ENCODE results near the gene PRPF40B.

Gene PRPF40B

DNA sequence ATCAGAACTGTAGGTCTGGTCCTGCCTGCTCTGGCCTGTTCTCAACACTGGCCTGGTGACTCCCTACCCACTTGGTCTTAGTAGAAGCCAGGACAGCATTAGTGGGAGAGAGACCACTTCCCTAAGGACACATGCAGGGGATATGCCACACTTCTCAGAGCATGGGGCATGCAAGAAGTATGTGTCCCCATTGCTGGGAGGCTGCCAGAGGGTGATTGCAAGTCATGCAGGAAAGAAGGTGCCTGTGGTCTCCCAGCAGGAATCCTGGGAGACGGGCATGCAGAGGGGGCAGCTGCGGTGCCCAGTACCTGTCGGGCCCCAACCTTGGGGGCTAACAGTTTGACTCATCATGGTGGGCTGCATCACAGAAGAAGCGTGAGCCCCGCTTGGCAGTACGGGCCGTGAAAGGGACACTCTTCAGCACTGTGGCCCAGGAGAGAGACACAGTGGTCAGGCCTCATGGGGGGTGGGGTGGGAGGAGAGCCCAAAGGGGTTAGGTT lies 23.0 kb downstream of the PRPF40B start:
- TF ChIP-seq ZFX (IDR thresholded peaks at IDR 0.05) = no peak
- TF ChIP-seq, protein P1, sequence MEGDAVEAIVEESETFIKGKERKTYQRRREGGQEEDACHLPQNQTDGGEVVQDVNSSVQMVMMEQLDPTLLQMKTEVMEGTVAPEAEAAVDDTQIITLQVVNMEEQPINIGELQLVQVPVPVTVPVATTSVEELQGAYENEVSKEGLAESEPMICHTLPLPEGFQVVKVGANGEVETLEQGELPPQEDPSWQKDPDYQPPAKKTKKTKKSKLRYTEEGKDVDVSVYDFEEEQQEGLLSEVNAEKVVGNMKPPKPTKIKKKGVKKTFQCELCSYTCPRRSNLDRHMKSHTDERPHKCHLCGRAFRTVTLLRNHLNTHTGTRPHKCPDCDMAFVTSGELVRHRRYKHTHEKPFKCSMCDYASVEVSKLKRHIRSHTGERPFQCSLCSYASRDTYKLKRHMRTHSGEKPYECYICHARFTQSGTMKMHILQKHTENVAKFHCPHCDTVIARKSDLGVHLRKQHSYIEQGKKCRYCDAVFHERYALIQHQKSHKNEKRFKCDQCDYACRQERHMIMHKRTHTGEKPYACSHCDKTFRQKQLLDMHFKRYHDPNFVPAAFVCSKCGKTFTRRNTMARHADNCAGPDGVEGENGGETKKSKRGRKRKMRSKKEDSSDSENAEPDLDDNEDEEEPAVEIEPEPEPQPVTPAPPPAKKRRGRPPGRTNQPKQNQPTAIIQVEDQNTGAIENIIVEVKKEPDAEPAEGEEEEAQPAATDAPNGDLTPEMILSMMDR (conservative IDR thresholded peaks at IDR 0.05) = no peak
- H3K27ac ChIP-seq = no peak overlapping the region

DNA sequence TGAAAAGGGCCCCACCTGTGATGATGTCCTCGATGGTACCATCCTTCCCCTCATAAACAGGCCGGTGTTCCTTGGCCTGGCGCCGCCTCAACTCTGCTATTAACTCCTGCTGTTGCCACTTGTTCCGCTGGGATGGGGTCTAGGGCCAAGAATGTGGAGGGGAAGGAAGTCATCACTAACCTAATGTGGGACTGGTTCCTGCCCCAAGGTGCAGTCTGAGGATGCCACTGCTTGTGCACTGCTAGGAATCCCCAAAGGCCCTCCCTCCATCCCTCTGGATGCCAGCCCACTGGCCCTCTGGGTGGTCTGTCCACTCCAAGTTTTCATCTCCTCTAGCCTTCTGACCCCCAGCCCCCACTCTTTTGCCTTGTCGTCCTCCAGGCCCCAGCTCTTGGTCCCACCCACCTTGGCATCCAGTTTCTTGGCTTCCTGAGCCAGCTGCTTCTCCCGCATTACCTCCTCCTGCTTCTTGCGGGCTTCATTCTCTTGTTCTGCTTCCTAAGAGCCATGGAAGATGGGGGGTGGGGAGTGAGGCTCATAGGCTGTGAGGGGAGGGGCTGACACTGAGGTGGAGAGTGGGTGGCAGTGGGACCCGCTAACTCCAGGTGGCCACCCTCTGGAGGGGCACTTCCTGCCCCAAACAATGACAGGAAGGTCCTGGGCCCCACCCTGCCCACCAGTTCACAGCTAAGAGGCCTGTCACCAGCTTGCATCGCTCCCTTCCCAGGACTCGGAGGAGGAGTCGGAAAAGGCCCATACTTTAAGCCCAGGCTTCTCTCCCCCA lies 23.7 kb downstream of the PRPF40B start:
- TF ChIP-seq ZFX (IDR thresholded peaks at IDR 0.05) = no peak
- TF ChIP-seq, protein P1 (conservative IDR thresholded peaks at IDR 0.05) = no peak
- no peak overlapping the region for H3K27ac ChIP-seq

DNA sequence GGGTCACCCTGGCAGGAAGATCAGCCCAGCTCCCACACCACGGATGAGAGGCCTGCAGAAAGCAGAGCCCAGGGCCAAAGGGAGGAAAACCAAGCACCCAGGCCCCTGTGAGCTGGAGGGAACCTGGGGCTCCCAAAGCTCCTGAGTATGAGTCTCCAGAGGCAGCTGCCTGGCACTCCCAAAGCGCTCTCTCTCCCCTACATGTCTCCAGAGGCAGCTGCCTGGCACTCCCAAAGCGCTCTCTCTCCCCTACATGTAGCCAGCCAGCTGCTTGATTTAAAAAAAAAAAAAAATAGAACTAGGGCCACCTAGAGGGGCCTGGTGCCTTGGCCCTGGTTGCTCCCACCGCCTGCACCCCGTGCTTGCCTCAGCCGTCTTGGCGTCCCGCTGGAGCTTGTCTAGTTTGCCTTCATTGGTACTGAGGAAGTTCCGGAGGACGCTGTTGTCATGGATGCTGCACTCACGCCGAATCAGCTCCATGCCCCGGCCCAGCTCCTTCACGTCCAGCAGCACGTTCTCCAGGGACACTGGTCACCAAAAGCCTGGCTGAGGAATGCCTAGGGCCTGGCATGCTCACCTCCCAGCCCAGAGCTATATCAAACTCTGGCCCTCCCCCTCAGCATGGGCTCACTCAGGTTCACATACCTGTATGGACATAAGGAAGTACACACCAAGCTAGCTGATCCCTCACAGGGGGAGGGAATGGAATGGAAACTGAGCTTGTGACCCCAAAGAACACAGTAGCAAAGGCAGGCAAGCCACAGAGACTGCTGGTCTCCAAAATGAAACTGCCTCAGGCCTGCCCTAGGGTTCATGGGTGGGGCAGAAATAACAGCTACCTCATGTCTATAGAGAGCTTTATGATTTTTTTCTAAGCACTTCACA lies 24.7 kb downstream of the PRPF40B start:
- TF ChIP-seq ZFX (IDR thresholded peaks at IDR 0.05) = no peak
- TF ChIP-seq, protein P1 (conservative IDR thresholded peaks at IDR 0.05) = no peak
- H3K27ac ChIP-seq = no peak overlapping the region

DNA sequence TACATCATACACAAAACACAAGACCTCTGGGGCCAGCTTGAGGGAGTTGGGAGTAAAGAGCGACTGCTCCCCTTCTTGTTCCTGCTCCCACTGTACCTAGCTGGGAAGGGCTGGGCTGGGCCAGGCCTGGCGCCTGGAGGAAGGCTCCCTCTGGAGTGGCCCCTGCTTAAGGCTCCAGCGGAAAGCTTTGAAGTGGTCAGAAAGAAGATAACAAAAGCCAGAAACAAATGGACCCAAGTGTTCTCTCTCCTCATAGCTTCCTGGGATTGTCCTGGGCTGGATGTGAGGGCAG lies 25.3 kb downstream of the PRPF40B start:
- H3K27ac ChIP-seq = no peak overlapping the region
- TF ChIP-seq, protein P1 (conservative IDR thresholded peaks at IDR 0.05) = no peak
- TF ChIP-seq ZFX (IDR thresholded peaks at IDR 0.05) = no peak

DNA sequence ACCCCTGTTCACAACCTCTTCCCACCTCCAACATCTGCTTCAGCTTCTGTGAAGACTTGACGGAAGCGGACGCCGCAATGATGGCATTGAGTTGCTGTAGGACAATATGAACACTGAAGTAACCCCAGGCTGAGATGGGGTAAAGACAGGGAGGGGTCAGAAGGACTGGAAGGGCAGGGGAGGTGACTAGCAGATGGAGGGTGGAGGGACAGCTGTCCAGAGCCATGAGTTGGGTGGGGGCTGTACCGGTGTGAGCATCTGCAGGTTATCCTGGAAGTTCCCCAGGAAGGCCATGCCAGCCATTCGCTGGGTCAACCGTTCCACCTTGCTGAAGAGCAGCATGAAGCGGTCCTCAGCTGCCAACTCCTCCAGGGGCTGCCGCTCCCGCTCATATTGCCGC lies 26.1 kb downstream of the PRPF40B start:
- TF ChIP-seq, protein P1 (conservative IDR thresholded peaks at IDR 0.05) = no peak
- TF ChIP-seq ZFX (IDR thresholded peaks at IDR 0.05) = no peak
- no peak overlapping the region for H3K27ac ChIP-seq

DNA sequence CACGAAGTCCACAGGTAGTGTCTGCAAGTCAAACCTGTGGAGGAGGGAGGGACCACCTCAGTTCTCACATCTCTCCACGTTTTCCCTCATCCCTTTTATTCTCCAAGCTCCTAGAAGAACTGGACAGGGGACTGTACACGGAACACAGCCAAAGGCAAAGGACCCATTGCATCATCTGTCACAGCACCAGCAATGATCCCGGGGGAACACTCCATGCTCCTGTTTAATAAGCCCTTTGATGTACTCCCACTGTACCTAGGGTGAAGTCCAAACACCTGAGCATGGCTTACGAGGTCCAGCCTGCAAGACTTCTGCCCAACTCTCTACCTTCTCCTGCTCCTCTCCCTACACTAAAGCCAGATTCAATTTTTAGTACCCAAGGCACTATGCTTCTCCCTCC lies 26.5 kb downstream of the PRPF40B start:
- TF ChIP-seq ZFX (IDR thresholded peaks at IDR 0.05) = no peak
- TF ChIP-seq, protein P1 (conservative IDR thresholded peaks at IDR 0.05) = no peak
- H3K27ac ChIP-seq = no peak overlapping the region

DNA sequence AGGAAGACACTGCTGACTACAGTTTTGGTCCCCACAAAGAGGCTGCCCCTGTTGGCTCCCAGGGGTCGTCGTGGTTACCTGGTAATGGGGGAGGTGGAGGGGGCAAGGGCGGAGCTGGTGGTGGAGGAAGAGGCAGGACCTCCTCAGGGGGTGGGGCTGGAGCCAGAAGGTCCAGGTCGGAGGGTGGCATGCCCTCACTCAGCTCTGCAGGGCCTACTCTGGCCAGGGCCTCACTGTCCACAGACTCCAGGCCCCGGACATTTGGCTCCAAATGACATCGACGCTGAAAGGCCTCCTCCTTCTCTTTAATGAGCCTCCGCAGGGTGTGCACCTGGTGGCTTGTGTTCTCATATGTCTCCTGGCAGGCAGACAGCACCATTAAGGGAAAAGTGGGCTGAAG lies 28.5 kb downstream of the PRPF40B start:
- TF ChIP-seq ZFX (IDR thresholded peaks at IDR 0.05) = no peak
- TF ChIP-seq, protein P1 (conservative IDR thresholded peaks at IDR 0.05) = no peak
- no peak overlapping the region for H3K27ac ChIP-seq
